IPS-11a (cell line): ENCODE data around the gene SENP3.

Source experiments
- H3K4me3 ChIP-seq: one replicate; pipeline ENCODE4 v1.5.1; 2013; ENCODE audit warnings: low read depth, low read length, control low read depth

SENP3 gene

DNA sequence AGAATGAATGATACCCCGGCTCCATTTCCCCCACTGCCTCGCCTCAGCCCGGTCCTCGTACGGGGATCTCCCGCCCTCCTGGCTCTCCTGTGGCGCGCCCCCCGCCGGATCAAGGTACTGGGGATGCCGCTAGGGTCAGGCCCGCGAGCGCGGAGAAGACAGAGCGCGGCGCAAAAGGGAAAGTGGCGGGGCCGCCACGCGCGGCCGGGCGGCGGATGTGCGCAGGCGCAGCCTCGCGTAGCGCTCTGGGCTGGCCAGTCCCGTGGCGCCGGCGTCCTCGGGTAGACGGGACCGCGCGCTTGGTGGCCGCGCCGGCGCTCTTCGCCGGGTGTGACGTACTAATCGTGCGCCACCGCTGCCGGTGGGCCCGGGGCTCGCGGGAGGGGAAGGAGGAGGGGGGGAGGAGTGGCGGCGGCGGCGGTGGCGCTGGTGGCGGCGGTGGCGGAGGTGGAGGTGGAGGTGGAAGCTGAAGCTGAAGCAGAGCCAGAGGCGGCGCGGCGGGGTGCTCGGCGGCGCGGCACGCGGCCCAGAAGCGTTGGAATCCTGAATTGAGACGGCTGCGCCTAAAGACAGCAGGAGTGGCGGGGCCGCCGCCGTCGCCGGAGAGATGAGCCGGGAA lies at the start of gene SENP3:
SENP3 (plus strand) TSS at position 331 of the 619 bp plus-strand sequence. CDS start 1,158 bp downstream, outside the sequence.
- H3K4me3 ChIP-seq, result peak within 1 kb of the TSS; percentile 81

DNA sequence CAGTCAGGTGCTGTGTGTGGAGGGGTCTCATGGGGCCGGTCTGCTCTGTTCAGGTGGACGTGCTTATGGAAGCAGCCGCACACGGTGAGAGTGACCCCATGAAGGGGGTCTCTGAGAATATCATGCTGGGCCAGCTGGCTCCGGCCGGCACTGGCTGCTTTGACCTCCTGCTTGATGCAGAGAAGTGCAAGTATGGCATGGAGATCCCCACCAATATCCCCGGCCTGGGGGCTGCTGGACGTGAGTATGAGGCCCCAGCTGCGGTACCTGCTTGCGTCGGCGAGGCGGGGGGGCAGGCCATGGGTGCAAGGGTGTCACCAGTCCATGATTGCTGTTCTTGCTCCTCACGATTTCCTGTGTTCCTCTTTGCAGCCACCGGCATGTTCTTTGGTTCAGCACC lies 49.6 kb upstream of the SENP3 start:
- no peak overlapping the region for H3K4me3 ChIP-seq

DNA sequence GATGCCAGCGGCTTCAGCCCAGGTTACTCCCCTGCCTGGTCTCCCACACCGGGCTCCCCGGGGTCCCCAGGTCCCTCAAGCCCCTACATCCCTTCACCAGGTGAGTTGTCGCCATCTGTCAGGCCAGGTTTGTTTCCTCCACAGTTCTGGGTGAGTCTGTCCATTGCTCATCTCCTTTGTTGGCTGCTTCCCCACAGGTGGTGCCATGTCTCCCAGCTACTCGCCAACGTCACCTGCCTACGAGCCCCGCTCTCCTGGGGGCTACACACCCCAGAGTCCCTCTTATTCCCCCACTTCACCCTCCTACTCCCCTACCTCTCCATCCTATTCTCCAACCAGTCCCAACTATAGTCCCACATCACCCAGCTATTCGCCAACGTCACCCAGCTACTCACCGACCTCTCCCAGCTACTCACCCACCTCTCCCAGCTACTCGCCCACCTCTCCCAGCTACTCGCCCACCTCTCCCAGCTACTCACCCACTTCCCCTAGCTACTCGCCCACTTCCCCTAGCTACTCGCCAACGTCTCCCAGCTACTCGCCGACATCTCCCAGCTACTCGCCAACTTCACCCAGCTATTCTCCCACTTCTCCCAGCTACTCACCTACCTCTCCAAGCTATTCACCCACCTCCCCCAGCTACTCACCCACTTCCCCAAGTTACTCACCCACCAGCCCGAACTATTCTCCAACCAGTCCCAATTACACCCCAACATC lies 48.7 kb upstream of the SENP3 start:
- no peak overlapping the region for H3K4me3 ChIP-seq

DNA sequence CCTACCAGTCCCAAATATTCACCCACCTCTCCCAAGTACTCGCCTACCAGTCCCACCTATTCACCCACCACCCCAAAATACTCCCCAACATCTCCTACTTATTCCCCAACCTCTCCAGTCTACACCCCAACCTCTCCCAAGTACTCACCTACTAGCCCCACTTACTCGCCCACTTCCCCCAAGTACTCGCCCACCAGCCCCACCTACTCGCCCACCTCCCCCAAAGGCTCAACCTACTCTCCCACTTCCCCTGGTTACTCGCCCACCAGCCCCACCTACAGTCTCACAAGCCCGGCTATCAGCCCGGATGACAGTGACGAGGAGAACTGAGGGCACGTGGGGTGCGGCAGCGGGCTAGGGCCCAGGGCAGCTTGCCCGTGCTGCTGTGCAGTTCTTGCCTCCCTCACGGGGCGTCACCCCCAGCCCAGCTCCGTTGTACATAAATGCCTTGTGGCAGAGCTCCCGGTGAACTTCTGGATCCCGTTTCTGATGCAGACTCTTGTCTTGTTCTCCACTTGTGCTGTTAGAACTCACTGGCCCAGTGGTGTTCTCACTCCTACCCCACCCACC lies 47.8 kb upstream of the SENP3 start:
- H3K4me3 ChIP-seq, result no peak overlapping the region

DNA sequence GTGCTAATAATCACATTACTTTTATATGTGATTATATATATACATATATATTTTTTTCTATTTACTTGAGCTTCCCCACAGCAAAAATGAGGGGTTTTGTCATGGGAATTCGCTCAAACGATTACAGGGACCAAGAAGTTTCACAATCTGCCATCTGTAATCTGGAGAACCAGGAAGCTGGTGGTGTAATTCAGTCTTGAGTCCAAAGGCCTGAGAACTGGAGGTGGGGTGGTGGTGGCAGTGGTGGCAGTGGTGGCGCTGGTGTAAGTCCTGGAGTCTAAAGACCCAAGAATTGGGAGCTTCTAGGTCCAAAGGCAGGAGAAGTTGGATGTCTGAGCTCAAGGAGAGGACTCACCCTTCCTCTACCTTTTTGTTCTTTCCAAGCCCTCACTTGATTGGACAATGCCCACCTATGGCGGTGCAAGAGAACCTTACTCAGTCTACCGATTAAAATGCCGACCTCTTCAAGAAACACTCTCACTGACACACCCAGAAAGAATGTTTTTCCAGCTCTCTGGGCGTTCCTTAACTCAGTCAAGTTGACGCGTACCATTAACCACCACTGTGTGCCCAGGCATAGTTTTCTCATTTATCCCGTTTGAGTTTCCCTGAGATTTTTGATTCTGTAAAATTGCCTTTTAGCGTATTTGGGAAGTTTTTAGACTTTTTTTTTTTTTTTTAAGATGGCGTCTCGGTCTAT lies 45.7 kb upstream of the SENP3 start:
- H3K4me3 ChIP-seq, result no peak overlapping the region

DNA sequence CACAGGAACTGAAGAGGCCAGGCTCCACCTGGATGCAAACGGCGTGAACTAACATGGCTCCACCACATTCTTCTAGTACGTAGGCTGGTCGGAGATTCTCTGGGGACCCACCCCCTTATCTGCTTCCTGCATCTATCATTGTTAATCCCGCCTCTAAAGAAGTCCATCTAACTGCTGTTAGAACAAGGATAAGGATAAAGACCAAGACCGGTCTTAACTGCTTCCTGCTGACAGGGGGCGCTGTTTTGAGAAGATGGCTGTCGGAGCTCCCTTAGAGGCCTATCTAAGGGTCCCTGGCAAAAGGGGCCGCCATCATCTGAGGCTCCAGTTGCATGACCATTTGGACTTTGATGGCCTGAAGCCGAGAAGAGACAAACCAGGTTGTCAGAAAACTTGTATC lies 38.7 kb upstream of the SENP3 start:
- H3K4me3 ChIP-seq, result no peak overlapping the region

DNA sequence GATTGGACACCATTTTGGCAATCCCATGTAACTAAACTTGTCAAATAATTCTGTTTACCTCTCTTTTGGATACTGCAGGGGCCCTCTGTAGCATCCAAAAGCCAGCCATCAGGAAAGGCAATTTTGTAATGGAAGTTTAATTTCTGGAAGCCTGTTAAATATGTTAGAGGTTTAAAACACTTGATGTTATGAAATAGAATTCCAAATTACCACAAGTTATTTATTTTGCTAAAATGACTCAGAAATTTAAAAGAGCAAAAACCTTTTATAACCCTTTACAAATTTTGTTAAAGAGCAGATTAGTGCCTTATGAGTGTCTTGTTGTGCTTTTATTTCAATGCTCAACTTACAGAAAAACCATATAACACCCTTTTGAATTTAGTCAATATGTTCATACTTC lies 32.9 kb upstream of the SENP3 start:
- no peak overlapping the region for H3K4me3 ChIP-seq

DNA sequence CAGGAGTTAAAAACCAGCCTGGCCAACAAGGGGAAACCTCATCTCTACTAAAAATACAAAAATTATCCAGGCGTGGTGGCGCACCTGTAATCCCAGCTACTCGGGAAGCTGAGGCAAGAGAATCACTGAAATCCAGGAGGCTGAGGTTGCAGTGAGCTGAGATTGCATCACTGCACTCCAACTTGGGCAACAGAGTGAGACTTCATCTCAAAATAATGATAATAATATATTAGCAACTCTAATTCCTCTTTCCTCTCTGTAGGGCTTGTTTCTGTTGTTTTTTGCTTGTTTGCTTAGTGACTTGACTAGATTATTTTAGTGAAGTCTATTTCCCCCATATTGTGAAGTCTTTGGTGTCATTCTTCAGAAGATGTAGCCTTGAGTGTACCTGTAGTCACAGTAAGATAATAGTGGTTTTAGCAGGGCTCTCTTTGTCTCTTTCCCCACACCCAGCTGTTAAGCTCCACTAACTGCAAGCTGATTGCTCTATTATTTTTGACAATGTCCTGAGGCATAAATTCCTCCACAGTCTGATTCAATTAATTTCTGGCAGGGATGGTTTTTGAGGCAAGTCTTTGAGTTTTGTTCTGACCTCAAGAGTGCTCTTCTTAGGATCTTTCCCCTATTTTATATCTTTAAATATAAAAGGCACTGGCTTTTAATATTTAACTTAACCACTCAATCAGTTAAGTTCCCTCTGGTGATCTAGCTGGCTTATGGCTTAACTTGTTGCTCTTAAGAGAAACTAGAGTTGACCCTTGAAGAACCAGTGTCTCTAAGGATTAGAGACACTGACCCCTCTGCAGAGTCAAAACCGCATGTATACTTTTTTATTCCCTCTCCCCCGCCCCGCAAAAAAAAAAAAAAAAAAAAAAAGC lies 31.5 kb upstream of the SENP3 start:
- no peak overlapping the region for H3K4me3 ChIP-seq

DNA sequence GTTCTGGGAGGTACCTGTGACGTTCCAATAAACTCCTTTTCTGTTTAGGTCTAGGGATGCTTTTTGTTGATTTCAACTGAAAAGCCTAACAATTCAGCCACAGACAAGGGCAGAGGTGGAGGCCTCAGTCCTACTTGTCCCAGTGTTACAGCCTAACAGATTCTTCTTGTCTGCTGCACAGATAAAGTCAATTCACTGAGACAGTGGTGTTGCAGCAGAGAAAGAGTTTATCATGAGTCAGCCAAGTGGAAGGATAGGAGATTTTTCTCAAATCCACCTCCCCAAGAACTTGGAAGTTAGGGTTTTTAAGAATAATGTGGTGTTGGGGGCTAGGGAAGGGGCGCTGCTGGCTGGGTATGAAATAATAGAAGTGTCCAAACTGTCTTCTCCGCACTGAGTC lies 23.7 kb upstream of the SENP3 start:
- H3K4me3 ChIP-seq, result no peak overlapping the region

DNA sequence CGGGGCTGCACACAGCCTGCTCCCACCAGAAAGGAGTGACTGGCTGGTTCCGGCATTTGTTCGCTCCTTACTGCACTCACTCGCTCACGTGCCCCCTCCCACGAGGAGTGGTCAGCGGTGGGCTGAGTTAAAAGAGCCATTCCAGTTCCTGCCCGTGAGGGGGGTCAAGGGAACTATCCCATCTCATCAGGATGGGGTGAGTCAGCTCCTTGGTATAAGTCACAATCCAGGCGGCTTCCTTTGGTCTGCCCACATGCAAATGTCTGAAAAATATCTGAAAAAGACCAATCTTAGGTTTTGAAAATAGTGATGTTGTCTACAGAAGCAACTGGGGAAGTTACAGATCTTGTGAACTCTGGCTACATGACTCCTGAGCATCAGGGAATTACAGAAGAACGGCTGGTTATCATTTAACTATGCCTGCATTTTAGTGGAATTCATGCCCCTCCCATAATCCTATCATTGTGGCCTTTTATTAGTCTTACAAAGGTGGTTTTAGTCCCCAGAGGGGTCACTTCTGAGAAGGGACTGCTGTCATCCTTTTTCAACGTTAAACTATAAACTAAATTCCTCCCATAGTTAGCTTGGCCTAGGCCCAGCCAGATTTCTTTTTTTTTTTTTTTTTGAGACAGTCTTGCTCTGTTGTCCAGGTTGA lies 22.7 kb upstream of the SENP3 start:
- no peak overlapping the region for H3K4me3 ChIP-seq

DNA sequence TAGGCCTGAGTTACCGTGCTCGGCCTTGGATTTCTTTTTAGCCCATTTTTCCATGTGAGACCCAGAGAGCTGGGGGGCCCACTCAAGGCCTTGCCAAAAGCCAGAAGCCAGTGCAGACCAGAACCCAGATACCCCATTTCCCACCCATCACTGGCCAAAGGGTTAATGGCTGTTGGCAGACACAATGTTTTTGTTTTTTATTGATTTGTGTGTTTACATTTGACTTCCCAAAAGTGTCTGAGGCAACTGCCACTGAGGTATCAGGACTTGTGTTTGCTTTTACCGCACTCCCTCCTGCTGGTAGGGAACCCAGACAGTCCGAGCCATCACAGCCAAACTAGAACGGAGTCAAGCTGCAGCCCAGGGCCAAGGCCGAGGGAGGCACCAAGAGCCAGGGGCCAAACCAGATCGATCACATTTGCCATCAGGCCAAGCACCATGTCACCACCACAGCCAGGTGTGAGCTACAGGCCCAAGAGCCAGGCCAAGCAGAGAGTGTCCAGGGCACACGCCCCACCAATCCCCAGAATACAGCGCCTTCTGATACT lies 20.6 kb upstream of the SENP3 start:
- no peak overlapping the region for H3K4me3 ChIP-seq

DNA sequence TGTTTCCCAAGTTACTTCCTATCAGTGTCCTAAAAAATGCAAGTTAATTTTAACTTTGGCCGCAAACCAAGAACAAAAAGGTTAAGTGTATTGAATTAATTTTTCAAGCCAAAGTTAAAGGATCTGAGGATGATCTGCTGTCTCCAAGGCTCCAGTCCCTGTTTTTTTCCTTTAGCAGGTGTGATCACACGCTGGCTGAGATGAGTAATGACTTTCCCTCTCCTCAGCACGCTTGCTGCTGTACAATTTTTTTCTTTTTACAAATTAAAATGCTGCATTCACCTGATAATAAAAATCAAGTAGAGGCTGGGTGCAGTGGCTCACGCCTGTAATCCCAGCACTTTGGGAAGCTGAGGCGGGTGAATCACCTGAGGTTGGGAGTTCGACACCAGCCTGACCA lies 16.8 kb upstream of the SENP3 start:
- no peak overlapping the region for H3K4me3 ChIP-seq

DNA sequence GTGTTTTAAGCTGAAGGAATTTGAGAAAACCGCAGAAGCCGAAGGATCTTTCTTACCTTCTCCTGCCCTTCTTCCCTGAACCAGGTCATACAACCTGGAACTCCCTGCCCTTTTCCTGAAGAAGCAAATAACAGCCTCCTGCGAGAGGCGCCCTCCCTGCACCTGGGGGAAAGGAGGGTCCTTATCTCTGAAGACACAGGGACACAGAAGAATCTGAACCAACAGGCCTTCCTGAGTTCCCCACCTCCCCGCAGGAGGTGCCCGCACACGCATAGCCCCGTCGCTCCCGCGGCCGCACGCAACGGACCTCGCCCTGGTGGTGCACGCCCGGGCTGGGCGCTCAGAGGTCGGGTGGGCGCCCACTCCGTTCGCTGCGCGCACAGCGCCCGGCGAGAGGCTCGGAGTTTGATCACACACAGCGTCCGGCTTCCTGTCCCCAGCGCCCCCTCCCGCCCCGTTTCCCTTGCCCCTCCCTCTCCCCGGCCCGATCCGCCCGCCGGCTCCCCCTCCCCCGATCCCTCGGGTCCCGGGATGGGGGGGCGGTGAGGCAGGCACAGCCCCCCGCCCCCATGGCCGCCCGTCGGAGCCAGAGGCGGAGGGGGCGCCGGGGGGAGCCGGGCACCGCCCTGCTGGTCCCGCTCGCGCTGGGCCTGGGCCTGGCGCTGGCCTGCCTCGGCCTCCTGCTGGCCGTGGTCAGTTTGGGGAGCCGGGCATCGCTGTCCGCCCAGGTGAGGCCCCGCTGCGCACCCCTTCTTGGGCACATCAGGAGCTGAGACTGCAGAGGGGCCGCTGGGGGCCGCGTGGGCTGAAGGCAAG lies 12.9 kb upstream of the SENP3 start, which contains the start of gene TNFSF12:
TNFSF12 (plus strand) TSS at position 474 of the 816 bp plus-strand sequence; CDS start at position 570, 96 bp downstream.
- H3K4me3 ChIP-seq, result peak within 1 kb of the TSS; percentile 67

DNA sequence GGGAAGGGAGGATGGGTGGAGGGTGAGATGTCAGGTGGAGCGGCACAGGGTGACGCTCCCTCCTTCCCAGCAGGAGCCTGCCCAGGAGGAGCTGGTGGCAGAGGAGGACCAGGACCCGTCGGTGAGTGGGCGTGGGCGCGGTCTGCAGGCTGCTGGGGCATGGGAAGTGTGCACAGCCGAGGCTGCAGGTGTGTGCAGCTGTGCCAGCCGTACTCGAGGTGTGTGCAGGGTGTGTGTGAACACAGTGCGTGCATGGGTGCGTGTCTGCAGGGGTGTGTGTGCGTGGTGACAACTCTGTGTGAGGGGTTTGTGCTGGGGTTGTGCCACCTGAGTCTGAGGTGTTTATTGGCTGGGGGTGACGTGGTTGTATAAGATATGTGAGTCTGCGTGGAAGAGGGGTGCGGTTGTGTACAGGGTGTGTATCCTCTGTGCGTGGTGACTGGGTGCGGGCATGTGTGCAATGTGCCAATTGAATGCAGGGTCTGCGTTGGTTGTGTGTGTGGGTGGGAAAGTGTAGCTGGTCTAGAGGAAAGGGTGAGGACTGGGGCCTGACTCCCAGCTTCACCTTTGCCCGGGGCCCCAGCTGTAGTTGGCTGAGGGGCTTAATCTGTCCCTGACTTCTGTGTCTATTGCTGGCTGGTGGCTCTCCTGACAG lies 12.2 kb upstream of the SENP3 start:
- H3K4me3 ChIP-seq, result no peak overlapping the region

DNA sequence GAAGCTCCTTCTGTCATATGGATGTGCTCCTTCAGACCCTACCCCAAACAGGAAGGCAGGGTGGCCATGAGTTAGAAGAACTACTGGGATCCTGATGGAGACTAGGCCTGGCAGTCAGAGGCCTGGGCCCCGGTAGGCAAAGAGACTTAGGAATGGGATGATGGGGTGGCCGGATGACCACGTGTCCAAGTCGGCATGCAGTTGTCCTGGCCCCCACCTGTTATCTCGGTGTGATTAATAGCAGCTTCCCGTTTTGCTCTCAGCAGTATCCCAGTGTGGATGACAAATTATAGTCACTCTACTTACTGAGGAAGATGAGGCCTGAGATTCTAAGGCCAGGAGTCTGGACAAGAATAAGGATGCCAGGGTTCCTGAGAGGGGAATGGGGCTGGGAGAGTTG lies 11.4 kb upstream of the SENP3 start:
- no peak overlapping the region for H3K4me3 ChIP-seq

DNA sequence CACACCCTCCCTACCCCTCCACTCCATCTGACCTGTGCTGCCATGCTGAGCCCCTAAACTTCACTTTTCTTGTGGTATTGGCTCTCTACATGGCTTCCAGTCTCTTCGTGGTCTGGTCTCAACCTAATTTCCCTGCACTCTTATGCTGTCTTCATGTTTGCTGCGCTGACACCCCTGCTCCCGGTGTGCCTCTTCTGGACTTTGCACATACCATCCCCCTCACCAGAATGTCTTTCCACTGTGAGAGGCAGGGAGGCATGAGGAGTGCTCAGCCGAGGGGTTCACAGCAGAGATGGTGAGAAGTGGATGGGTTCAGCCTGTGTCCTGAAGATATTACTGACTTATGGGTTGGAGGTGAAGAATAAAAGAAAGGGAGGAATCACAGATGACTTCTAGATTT lies 10.3 kb upstream of the SENP3 start:
- no peak overlapping the region for H3K4me3 ChIP-seq

DNA sequence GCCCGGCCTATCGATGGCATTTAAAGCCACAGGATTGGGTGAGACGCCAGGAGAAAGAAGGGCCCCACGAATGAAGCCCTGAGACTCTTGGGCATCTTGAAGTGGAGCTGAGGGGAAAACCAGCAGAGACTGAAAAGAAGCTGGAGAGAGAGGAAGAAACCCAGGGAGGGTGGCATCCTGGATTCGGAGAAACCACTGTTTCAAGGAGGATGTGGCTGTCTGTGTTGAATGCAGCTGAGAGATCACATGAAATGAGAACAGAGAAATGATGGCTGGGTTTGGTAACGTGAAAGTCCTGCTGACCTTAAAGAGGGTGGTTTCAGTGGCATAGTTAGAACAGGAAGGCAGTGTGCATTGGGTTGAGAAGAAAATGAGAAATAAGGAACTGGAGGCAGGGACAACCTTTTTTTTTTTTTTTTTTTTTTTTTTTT lies 9.1 kb upstream of the SENP3 start:
- H3K4me3 ChIP-seq, result no peak overlapping the region

DNA sequence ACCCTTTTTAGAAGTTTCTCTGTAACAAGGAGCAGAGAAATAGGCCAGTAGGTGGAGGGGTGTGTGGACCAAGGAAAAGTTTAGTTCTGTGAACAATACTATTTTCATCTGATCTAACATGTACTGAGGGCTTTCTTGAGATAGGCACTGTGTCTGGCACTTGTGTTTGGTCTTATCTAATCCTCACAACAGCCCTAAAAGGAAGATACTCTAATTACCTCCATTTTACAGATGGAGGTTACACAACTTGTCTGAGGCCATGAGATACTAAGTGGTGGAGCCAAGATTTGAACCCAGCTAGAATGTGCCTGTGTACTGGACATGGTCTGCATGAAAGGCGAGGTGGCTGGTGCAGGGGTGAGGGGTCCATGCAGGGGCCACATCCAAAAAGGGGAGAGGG lies 8.4 kb upstream of the SENP3 start:
- H3K4me3 ChIP-seq, result no peak overlapping the region
